WI38 (cell line): ENCODE data around the gene PTTG1IP2.

ENCODE experiments used
- H3K4me3 ChIP-seq: 2 replicates; pipeline ENCODE4 v1.5.1; 2011; ENCODE audit warnings: low read depth, mild to moderate bottlenecking, control low read depth, low read length
- TF ChIP-seq, protein P1 (sequence below): IDR thresholded peaks from 2 replicates; pipeline ENCODE4 v1.5.1; 2012; ENCODE audit warnings: low read depth, mild to moderate bottlenecking, control low read depth, low read length

Gene PTTG1IP2

DNA sequence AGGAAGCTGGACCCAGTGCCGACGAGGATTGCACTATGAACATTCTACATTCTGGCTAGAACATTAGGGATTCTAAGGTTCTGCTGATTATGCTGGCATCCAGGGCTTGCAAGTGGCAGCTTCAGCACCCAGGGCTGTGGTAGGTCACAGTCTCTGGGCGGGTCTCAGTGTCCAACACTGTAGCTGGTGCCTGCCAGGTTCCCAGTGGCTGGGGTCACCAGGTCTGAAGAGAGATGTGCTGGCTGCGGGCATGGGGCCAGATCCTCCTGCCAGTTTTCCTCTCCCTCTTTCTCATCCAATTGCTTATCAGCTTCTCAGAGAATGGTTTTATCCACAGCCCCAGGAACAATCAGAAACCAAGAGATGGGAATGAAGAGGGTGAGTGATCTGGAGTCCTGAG, at the start of gene PTTG1IP2:
PTTG1IP2 (plus strand) TSS at position 86 of the 400 bp plus-strand sequence; CDS start at position 234, 148 bp downstream.
- TF ChIP-seq, protein P1, sequence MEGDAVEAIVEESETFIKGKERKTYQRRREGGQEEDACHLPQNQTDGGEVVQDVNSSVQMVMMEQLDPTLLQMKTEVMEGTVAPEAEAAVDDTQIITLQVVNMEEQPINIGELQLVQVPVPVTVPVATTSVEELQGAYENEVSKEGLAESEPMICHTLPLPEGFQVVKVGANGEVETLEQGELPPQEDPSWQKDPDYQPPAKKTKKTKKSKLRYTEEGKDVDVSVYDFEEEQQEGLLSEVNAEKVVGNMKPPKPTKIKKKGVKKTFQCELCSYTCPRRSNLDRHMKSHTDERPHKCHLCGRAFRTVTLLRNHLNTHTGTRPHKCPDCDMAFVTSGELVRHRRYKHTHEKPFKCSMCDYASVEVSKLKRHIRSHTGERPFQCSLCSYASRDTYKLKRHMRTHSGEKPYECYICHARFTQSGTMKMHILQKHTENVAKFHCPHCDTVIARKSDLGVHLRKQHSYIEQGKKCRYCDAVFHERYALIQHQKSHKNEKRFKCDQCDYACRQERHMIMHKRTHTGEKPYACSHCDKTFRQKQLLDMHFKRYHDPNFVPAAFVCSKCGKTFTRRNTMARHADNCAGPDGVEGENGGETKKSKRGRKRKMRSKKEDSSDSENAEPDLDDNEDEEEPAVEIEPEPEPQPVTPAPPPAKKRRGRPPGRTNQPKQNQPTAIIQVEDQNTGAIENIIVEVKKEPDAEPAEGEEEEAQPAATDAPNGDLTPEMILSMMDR: no peak
- H3K4me3 ChIP-seq: no peak within 1 kb of the TSS

DNA sequence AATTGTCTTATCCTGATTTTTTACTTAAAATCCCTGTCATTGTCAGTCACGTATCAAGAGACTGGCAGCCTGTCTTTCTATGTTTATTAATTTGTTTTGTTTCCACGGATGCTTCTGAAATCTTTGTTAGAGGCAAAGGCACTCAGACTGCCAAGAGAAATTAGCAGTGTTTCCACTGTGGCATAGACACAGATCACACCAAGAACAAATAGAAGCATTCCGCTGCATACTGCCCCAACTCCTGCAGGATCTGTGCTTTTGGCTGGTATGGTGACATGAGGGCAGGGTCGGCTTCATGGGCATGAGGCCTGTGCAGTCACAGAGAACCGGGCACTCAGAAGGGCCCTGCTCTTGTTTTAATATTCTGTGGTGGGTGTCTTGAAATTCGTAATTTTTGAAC, 47.8 kb upstream of the PTTG1IP2 start:
- TF ChIP-seq, protein P1: no peak
- no peak overlapping the region for H3K4me3 ChIP-seq

DNA sequence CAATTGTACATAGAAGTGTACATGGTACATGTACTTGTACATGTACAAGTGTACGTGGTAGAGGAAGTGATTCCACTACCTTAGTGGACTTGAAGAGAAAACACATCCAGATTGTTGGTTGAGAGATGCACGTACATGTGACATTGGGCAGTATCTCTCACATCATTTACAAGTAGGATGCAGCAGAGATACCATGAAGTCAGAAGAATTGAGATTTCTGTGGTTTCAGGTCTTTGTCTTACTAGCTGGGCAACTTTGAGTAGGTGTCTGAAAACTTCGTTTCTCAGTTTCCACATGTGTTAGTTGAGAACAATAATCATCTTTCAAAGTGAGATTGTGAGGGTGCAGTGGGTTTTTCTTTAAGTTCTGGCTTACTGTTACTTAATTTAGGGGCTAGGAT, 44.7 kb upstream of the PTTG1IP2 start:
- TF ChIP-seq, protein P1: no peak
- no peak overlapping the region for H3K4me3 ChIP-seq

DNA sequence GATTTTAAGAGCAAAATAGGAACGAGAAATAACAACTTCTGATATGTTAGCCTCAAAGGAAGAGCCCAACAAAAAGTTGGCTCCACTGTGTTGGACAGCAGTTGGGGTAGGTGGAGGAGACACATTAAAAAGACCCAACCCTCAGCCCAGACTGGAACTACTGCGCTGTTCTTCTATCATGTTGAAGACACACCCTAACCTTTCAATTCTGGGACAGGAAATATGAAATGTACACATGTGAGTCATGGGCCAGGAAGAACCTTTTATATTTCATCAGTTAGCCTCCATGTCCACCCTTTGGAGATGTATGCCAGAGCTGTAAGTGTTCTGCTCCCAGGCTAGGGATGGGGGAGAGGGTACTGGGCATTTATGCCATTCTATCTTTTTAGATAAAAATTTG, 44.1 kb upstream of the PTTG1IP2 start:
- TF ChIP-seq, protein P1: no peak
- no peak overlapping the region for H3K4me3 ChIP-seq

DNA sequence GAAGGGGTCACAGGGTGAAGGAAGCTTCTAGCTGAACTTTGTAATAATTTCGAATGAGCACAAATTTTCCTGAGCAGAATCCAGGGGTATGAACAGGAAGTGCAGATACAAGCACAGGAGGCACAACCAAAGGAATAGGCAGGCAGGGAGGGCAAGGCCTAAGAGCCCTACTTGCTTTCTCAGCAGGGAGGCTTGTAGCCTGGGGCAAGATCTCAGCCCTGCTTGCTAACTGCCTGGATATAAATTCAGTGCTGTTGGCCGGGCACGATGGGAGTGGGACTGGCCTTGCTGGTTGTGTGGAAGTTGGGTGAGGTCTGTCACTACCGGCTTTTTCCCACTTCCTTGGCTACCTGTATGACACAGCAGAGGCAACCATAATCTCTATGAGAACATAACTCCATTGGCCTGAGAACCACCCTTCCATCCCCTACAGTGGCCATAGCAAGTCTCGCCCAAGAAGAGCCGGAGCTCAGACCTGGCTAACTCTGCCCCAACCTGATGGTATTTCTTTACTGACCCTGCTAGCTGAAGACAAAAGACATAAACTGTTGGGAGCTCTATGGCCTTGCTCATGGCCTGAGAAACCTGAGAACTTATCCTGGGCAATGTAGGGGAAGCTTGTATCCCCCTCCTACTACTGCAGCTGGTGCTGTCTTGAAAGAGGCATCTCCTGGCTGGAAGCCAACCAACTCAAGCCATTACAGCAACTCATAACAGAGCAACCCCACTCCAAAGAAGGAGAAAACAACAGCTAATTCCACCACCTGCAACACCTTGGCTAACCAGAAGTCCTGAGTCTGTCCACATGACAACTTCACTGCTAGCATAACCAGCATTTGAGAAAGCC, 38.6 kb upstream of the PTTG1IP2 start:
- no peak overlapping the region for H3K4me3 ChIP-seq
- TF ChIP-seq, protein P1: no peak

DNA sequence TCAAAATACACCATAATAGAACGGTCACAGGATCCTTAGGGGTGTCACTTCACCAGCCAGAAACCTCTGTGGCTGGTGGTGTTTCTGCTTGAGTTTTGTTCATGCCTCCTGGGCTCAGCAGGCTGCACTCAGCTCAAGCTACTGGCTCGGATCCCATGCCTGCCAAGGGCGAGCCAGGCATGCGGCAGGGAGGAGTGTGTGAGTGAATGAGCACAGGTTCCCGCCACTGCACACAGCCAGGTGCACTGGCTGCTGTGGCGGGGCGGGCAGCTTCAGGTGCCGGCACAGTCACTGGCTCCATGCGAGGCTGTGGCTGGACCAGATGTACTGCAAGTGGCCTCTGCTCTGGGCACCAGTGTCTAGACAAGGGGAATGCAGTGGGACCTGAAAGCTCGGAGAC, 36.7 kb upstream of the PTTG1IP2 start:
- no peak overlapping the region for H3K4me3 ChIP-seq
- TF ChIP-seq, protein P1: no peak

DNA sequence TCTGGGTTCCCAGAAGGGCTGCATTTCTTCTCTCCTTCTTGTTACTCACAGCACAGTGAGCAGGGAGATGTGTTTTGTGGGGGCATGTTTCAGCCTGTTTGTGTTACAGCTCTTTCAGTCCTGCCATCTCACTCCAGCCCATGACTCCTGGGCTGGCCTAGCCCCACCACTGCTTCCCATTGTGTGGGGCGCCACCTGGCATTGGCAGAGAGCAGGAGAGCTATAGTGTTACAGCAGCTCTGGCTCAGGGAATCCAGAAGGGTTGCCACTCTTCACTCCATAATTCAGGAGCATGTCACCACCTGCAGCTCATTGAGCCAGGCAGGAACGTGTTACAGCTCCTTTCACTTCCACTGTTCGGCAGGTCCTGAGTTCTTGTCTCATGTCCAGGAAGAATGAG, 36.2 kb upstream of the PTTG1IP2 start:
- TF ChIP-seq, protein P1: no peak
- no peak overlapping the region for H3K4me3 ChIP-seq
